CD8-positive, alpha-beta memory T cell (primary cell): ENCODE measurements around the gene WDR37. TPM values are rescaled to one million over a fixed set of nuclear protein-coding genes. Genes with fewer than 3 reads are reported as not detected.

Experiments used
- CTCF ChIA-PET: fragments of 350-600 bp; sonication (Branson Sonifier 250); formaldehyde crosslinking; loops from one replicate; lab custom pipeline; 2021; ENCODE audit warnings: antibody characterized with exemption; lab: Charles Lee
- POLR2A ChIA-PET: fragments of 350-600 bp; sonication (Branson Sonifier 250); formaldehyde crosslinking; loops from one replicate; lab custom pipeline; 2021; ENCODE audit warnings: antibody characterized with exemption; lab: Charles Lee
- DNase-seq, 5 donors: peaks; one replicate each; pipeline versions ENCODE4 v3.0.0 to v3.0.0-alpha.2; 2020 to 2022; ENCODE audit warnings: mixed read lengths in 1 of 5
- H3K27ac ChIP-seq: one replicate; pipeline ENCODE4 v1.7.0; 2013; ENCODE audit warnings: low read depth, mild to moderate bottlenecking, low read length, moderate library complexity
- H3K27me3 ChIP-seq: 2 replicates; pipeline ENCODE4 v1.7.0; 2013; ENCODE audit warnings: low read length, mild to moderate bottlenecking; ENCODE audit not compliant: insufficient read depth, poor library complexity, severe bottlenecking
- H3K36me3 ChIP-seq: 2 replicates; pipeline ENCODE4 v1.7.0; 2013; ENCODE audit warnings: mild to moderate bottlenecking, low read length, moderate library complexity; ENCODE audit not compliant: insufficient read depth
- H3K4me1 ChIP-seq: 2 replicates; pipeline ENCODE4 v1.7.0; 2013; ENCODE audit warnings: mild to moderate bottlenecking, low read length, moderate library complexity; ENCODE audit not compliant: insufficient read depth
- H3K4me3 ChIP-seq: 2 replicates; pipeline ENCODE4 v1.7.0; 2013; ENCODE audit warnings: mild to moderate bottlenecking, low read length
- H3K9me3 ChIP-seq: 2 replicates; pipeline ENCODE4 v1.7.0; 2013; ENCODE audit warnings: mild to moderate bottlenecking, low read length
- H3K27ac Mint-ChIP-seq, 8 donors: one replicate each; pipeline ENCODE4 v1.8.0; 2020 to 2021; ENCODE audit warnings: mixed read lengths in 8 of 8, mild to moderate bottlenecking in 6 of 8, inconsistent platforms in 3 of 8, moderate library complexity in 3 of 8
- H3K27me3 Mint-ChIP-seq, 2 donors: one replicate each; pipeline ENCODE4 v1.8.0; 2020 to 2021; ENCODE audit warnings: mixed read lengths in 2 of 2, mild to moderate bottlenecking in 1 of 2, moderate library complexity in 1 of 2
- H3K36me3 Mint-ChIP-seq, 3 donors: one replicate each; pipeline ENCODE4 v1.8.0; 2020 to 2021; ENCODE audit warnings: mixed read lengths in 3 of 3, inconsistent platforms in 1 of 3, mild to moderate bottlenecking in 1 of 3
- H3K4me1 Mint-ChIP-seq, 3 donors: one replicate each; pipeline ENCODE4 v1.8.0; 2020 to 2021; ENCODE audit warnings: mixed read lengths in 3 of 3, inconsistent platforms in 1 of 3, mild to moderate bottlenecking in 1 of 3
- H3K4me3 Mint-ChIP-seq, 7 donors: one replicate each; pipeline ENCODE4 v1.8.0; 2020 to 2021; ENCODE audit warnings: mixed read lengths in 7 of 7, mild to moderate bottlenecking in 6 of 7, moderate library complexity in 4 of 7, inconsistent platforms in 2 of 7
- H3K9me3 Mint-ChIP-seq, 5 donors: one replicate each; pipeline ENCODE4 v1.8.0; 2020 to 2022; ENCODE audit warnings: mixed read lengths in 5 of 5, mild to moderate bottlenecking in 3 of 5, moderate library complexity in 2 of 5, inconsistent platforms in 1 of 5
- polyA plus RNA-seq: library from polyadenylated mRNA; unstranded; fragments of 300-500 nt; fragmentation: Illumina TruSeq; gene quantifications from one replicate; pipeline ENCODE4 v1.2.3, GENCODE V29; 2021
- total RNA-seq, 2 experiments: library from RNA; stranded (reverse); gene quantifications; one replicate each; pipeline ENCODE4 v1.2.3, GENCODE V29; 2021

The WDR37 gene
- total and polyA plus RNA-seq, 3 experiments from 2014 or later: 14.5 to 21.7 (median 15.8) TPM

DNA sequence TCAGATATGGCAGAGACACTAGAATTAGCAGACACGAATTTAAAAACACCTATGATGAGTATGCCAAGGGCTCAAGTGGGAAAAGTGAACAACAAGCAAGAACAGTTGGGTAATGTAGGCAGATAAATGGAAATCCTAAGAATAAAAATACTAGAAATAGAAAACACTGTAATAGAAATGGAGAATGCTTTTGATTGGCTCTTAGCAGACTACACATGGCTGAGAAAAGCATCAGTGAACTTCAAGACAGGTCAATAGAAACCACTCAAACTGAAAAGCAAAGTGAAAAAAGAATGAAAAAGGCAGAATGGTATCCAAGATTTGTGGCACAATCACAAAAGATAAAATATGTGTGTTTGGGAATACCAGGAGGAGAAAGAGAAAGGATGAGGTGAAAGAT lies 82.3 kb downstream of the WDR37 start:
- no peak for DNase-seq
- H3K9me3 ChIP-seq: no peaks in the 10 kb centered on the region
- no peaks in the 10 kb centered on the region for H3K27me3 Mint-ChIP-seq
- H3K4me3 ChIP-seq: no peak overlapping the region
- no peaks in the 10 kb centered on the region for H3K4me1 ChIP-seq
- no peaks in the 10 kb centered on the region for H3K36me3 ChIP-seq
- CTCF ChIA-PET: no interaction called here
- peaks cover 10 to 26% (median 21%) of the 10 kb centered on the region in 5 donors for H3K9me3 Mint-ChIP-seq
- no peak overlapping the region for H3K4me3 Mint-ChIP-seq
- peaks cover 6 to 8% (median 8%) of the 10 kb centered on the region in 3 donors for H3K4me1 Mint-ChIP-seq
- H3K27ac ChIP-seq: no peak overlapping the region
- H3K27me3 ChIP-seq: no peaks in the 10 kb centered on the region
- POLR2A ChIA-PET: no interaction called here
- H3K27ac Mint-ChIP-seq: peak overlapping the region in 1 of 8 donors; percentile 33
- peaks cover 1 to 25% (median 2%) of the 10 kb centered on the region in 3 donors for H3K36me3 Mint-ChIP-seq

DNA sequence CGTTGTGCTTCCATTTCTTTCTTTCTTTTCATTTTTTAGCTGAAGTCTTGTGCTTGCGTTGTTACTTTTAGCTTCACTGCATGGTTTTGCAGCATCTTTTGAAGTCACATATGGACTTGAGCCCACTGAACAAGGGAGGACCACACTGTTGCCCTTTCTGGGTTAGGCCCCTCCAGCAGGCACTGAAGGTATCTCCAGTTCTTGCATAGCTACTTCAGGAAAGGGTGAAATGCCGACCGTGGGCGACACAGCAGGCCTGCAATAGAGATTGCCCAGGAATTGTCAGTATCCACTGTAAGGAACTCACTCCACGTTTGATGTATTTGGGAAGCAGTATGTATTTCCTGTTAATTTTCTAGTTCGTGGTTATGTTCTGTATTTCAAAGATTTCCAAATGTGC lies 85.1 kb downstream of the WDR37 start:
- Mint-ChIP-seq H3K4me1 (no peaks in the 10 kb centered on the region), H3K27ac (no peak overlapping the region), H3K9me3 (peaks cover 25 to 41% (median 27%) of the 10 kb centered on the region in 5 donors), H3K4me3 (no peak overlapping the region), H3K27me3 (peaks cover 7% of the 10 kb centered on the region in 2 donors), H3K36me3 (peaks cover 0 to 37% (median 2%) of the 10 kb centered on the region in 3 donors)
- ChIA-PET CTCF (no interaction called here), POLR2A (no interaction called here)
- Histone ChIP-seq H3K27me3 (no peaks in the 10 kb centered on the region), H3K4me1 (no peaks in the 10 kb centered on the region), H3K4me3 (no peak overlapping the region), H3K27ac (no peak overlapping the region), H3K36me3 (no peaks in the 10 kb centered on the region), H3K9me3 (no peaks in the 10 kb centered on the region)
- no peak for DNase-seq

DNA sequence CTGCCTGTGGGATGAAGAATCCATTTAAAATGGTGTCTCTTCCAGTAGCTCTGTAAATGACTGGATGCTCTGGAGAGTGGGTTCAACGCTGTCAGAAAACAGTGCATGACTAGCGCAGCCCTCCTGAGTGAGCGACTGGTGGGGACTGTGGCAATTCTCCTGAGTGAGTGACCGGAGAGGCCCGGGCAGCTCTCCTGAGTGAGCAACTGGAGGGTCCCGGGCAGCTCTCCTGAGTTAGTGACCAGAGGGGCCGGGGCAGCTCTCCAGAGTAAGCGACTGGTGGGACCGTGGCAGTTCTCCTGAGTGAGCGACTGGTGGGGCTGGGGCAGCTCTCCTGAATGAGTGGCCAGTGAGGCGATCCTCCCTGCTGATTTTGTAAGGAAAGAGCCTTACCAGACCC lies 85.5 kb downstream of the WDR37 start:
- Histone ChIP-seq H3K27ac (no peak overlapping the region), H3K9me3 (no peaks in the 10 kb centered on the region), H3K36me3 (no peaks in the 10 kb centered on the region), H3K4me1 (no peaks in the 10 kb centered on the region), H3K4me3 (no peak overlapping the region), H3K27me3 (no peaks in the 10 kb centered on the region)
- Mint-ChIP-seq H3K27me3 (peaks cover 8 to 11% of the 10 kb centered on the region in 2 donors), H3K4me1 (no peaks in the 10 kb centered on the region), H3K27ac (no peak overlapping the region), H3K4me3 (no peak overlapping the region), H3K36me3 (peaks cover 0 to 38% (median 2%) of the 10 kb centered on the region in 3 donors), H3K9me3 (peaks cover 26 to 45% (median 29%) of the 10 kb centered on the region in 5 donors)
- ChIA-PET POLR2A (no interaction called here), CTCF (no interaction called here)
- DNase-seq: no peak

DNA sequence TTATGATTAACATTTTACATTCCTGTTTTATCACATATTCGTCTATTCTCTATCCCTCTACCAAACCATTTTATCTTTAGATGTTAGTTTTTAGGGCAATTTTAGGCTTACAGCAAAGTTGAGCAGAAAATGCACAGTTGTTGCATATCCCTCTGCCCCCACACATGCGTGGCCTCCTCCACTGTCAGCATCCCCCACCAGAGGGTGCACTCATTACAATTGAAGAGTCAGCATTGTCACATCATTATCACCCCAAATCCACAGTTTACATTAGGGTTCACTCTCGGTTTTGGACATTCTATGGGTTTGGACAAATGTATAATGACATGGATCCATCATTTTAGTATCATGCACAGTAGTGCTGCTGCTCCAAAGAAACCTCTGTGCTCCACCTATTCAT lies 86.4 kb downstream of the WDR37 start:
- H3K36me3 Mint-ChIP-seq: peaks cover 0 to 44% (median 2%) of the 10 kb centered on the region in 3 donors
- H3K4me1 ChIP-seq: no peaks in the 10 kb centered on the region
- H3K27me3 Mint-ChIP-seq: peaks cover 14 to 15% of the 10 kb centered on the region in 2 donors
- no peaks in the 10 kb centered on the region for H3K4me1 Mint-ChIP-seq
- no peak overlapping the region for H3K4me3 ChIP-seq
- no peaks in the 10 kb centered on the region for H3K27me3 ChIP-seq
- H3K27ac Mint-ChIP-seq: no peak overlapping the region
- no peak overlapping the region for H3K27ac ChIP-seq
- no peak overlapping the region for H3K4me3 Mint-ChIP-seq
- no peaks in the 10 kb centered on the region for H3K36me3 ChIP-seq
- ChIA-PET CTCF (no interaction called here), POLR2A (no interaction called here)
- DNase-seq: no peak
- no peaks in the 10 kb centered on the region for H3K9me3 ChIP-seq
- H3K9me3 Mint-ChIP-seq: peaks cover 27 to 53% (median 34%) of the 10 kb centered on the region in 5 donors

DNA sequence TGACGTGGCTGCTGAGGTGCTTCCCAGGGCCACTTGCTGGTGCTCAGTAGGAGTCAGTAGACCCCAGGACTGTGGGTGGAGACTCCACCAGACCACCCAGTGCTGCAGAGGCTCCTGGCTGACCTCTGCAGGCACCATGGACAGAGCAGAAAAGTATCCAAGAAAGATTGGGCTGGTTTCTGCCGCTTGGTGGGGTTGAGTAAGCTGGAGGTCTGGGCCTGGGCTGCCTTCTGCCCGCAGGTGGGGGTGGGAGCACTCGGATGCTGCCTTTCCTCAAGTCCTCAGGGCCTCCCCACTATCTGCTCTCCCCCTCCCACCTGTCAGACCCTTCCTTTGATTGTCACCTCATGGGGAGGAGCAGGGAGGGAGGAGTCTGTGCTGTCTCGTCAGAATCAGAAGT lies 91.6 kb downstream of the WDR37 start:
- no peak for DNase-seq
- no peaks in the 10 kb centered on the region for H3K4me1 ChIP-seq
- peaks cover 20 to 32% of the 10 kb centered on the region in 2 donors for H3K27me3 Mint-ChIP-seq
- no peaks in the 10 kb centered on the region for H3K9me3 ChIP-seq
- no peaks in the 10 kb centered on the region for H3K36me3 ChIP-seq
- H3K27ac ChIP-seq: no peak overlapping the region
- H3K27ac Mint-ChIP-seq: no peak overlapping the region
- peaks cover 0 to 19% (median 0%) of the 10 kb centered on the region in 3 donors for H3K36me3 Mint-ChIP-seq
- ChIA-PET POLR2A (no interaction called here), CTCF (no interaction called here)
- peaks cover 4 to 7% (median 5%) of the 10 kb centered on the region in 3 donors for H3K4me1 Mint-ChIP-seq
- no peak overlapping the region for H3K4me3 Mint-ChIP-seq
- H3K9me3 Mint-ChIP-seq: peaks cover 6 to 27% (median 20%) of the 10 kb centered on the region in 5 donors
- no peak overlapping the region for H3K4me3 ChIP-seq
- H3K27me3 ChIP-seq: no peaks in the 10 kb centered on the region

DNA sequence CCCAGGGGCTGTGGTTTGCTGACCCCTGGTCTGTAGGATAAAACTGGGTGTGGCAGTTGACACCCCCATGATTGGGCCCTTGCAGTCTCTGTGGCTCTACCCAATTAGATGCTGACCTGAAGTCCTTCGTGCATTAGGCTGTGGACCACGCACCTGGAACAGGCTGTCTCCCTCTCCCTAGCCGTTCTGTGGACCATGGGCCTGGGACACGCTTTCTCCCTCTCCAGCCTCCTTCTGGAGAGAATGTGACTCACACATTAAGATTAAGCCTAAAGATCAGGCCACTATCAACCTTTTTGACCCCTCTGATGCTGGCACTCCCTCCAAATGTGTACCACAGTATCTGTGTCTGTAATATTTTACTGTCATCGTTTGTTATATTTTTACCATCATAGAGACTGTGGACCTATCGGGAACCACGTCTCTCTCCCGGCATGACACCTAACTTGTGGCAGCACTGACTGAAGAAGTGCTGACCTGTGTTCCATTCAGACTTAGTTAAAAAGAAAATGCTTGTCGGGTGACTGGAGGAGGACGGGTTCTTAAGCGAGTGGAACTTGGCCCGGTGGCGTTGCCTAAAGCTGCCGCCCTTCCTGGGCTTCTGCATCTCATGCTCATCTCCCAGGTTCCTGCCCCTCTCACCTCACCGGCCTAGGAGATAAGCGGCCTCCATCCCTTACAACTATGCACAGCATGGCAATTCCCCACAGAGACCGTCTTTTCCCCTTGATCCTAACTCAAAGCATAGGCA lies 92.8 kb downstream of the WDR37 start:
- Mint-ChIP-seq H3K27me3 (peaks cover 20 to 32% of the 10 kb centered on the region in 2 donors), H3K36me3 (peaks cover 0 to 19% (median 0%) of the 10 kb centered on the region in 3 donors), H3K4me3 (no peak overlapping the region), H3K4me1 (peaks cover 4 to 7% (median 5%) of the 10 kb centered on the region in 3 donors), H3K27ac (no peak overlapping the region), H3K9me3 (peaks cover 6 to 27% (median 20%) of the 10 kb centered on the region in 5 donors)
- H3K36me3 ChIP-seq: no peaks in the 10 kb centered on the region
- CTCF ChIA-PET: no interaction called here
- H3K9me3 ChIP-seq: no peaks in the 10 kb centered on the region
- no peaks in the 10 kb centered on the region for H3K27me3 ChIP-seq
- no peak overlapping the region for H3K27ac ChIP-seq
- POLR2A ChIA-PET: no interaction called here
- DNase-seq: no peak
- H3K4me1 ChIP-seq: no peaks in the 10 kb centered on the region
- H3K4me3 ChIP-seq: no peak overlapping the region

DNA sequence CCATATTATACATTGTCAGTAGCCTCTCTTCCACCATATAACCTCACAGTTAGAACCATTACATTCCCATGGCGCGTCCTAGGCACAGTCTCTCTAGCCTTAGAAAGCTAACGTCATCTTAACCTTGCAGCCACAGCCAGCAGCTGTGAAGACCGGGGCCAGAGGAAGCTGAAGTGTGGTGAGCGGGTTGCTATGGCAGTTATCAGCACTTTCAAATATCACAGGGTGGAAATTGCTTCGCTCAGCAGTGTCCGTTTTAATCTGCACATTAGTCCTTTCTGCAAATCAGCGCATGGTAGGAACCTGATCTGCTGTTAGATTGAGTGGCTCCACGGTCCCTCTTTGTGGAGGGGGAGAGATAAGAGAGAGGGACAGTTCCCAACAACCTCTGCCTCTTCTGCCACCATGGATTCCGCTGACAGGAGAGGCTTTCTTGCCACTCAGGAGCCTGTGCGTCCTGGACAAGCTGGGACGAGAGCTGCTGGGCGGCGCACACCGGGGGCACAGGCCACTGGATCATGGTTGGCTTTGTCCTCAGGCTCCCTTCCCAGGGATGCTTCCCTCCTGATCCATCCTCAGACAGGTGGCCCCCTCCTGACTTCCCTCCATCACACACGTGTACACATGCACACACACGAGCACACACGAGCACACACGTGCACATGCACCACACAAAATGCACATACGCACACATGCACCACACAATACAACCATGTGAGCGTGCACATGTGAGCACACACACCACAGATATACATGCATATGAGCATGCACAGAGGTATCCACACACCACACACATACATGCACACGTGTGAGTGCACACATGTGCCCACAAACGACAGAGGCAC lies 93.8 kb downstream of the WDR37 start:
- no peaks in the 10 kb centered on the region for H3K36me3 ChIP-seq
- Mint-ChIP-seq H3K4me3 (peak overlapping the region in 1 of 7 donors; percentile 9), H3K27me3 (peaks cover 20 to 32% of the 10 kb centered on the region in 2 donors), H3K9me3 (peaks cover 6 to 22% (median 12%) of the 10 kb centered on the region in 5 donors), H3K4me1 (peaks cover 4 to 7% (median 5%) of the 10 kb centered on the region in 3 donors), H3K27ac (no peak overlapping the region), H3K36me3 (peaks cover 0 to 14% (median 0%) of the 10 kb centered on the region in 3 donors)
- H3K27me3 ChIP-seq: no peaks in the 10 kb centered on the region
- ChIA-PET POLR2A (no interaction called here), CTCF (no interaction called here)
- H3K27ac ChIP-seq: no peak overlapping the region
- DNase-seq: peak in 1 of 5 donors; percentile 20
- H3K4me1 ChIP-seq: no peaks in the 10 kb centered on the region
- H3K9me3 ChIP-seq: no peaks in the 10 kb centered on the region
- H3K4me3 ChIP-seq: no peak overlapping the region

DNA sequence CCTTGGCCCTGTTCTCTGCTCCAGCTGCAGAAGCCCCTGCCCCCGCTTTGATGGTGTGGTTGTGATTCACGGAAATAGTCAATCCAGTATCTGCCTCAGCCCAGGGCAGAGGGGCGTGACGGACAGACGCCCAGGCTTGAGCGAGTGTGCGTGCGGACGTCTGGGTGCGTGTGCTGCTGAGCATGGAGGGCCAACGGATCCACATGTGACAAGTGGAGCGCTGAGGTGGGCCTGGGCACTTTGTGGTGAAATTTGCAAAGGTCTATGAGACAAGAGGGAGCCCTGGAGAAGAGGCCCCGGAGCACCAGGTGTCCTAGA lies 94.4 kb downstream of the WDR37 start:
- Mint-ChIP-seq H3K27ac (no peak overlapping the region), H3K4me3 (no peak overlapping the region), H3K9me3 (peaks cover 5 to 19% (median 12%) of the 10 kb centered on the region in 5 donors), H3K36me3 (peaks cover 0 to 13% (median 0%) of the 10 kb centered on the region in 3 donors), H3K27me3 (peaks cover 17 to 31% of the 10 kb centered on the region in 2 donors), H3K4me1 (peaks cover 4 to 7% (median 5%) of the 10 kb centered on the region in 3 donors)
- H3K4me3 ChIP-seq: no peak overlapping the region
- ChIA-PET CTCF (no interaction called here), POLR2A (no interaction called here)
- DNase-seq: no peak
- H3K4me1 ChIP-seq: no peaks in the 10 kb centered on the region
- no peak overlapping the region for H3K27ac ChIP-seq
- no peaks in the 10 kb centered on the region for H3K36me3 ChIP-seq
- no peaks in the 10 kb centered on the region for H3K27me3 ChIP-seq
- no peaks in the 10 kb centered on the region for H3K9me3 ChIP-seq
